Right lobe of liver (tissue), 6 donors: ENCODE data around the gene VPS26A. TPM values are rescaled to one million over a fixed set of nuclear protein-coding genes. Genes with fewer than 3 reads are reported as not detected.

Experiments used
- ATAC-seq, 4 donors: fragments of 200-7000 bp; cut with Tn5 transposase; one replicate each; pipeline ENCODE4 v1.9.1; 2020; ENCODE audit warnings: mild to moderate bottlenecking in 4 of 4, moderate library complexity in 4 of 4
- DNase-seq, 3 donors: peaks; one replicate each; pipeline ENCODE4 v3.0.0-alpha.2; 2020
- H3K27ac ChIP-seq, 3 donors: fragments of 200-600 bp; one replicate each; pipeline ENCODE4 v1.8.0; 2022
- H3K27me3 ChIP-seq, 2 donors: fragments of 200-600 bp; one replicate each; pipeline ENCODE4 v1.8.0; 2022
- H3K36me3 ChIP-seq, 4 donors: fragments of 200-600 bp; sonication (generic) in 1 of 4; one replicate each; pipeline versions ENCODE4 v1.5.1 to v1.8.0; 2017 to 2022; ENCODE audit warnings: control low read depth in 1 of 4
- H3K4me1 ChIP-seq, 4 donors: fragments of 200-600 bp; sonication (generic) in 1 of 4; one replicate each; pipeline versions ENCODE4 v1.5.1 to v1.8.0; 2017 to 2022; ENCODE audit warnings: control low read depth in 1 of 4
- H3K4me3 ChIP-seq, 3 donors: fragments of 200-600 bp; one replicate each; pipeline ENCODE4 v1.8.0; 2022
- H3K9me3 ChIP-seq, 4 donors: fragments of 200-600 bp; sonication (generic) in 1 of 4; one replicate each; pipeline versions ENCODE4 v1.5.1 to v1.8.0; 2017 to 2022; ENCODE audit warnings: control low read depth in 1 of 4
- POLR2A ChIP-seq: fragments of 450-650 bp; IDR thresholded peaks from one replicate; pipeline ENCODE4 v1.6.1; 2017; ENCODE audit warnings: antibody characterized with exemption, mild to moderate bottlenecking
- WGBS: methylation state at CpG from one replicate; pipeline ENCODE4 v1.1.6; 2018; ENCODE audit warnings: low coverage, low lambda C conversion rate; ENCODE audit not compliant: insufficient coverage; ENCODE audit errors: missing lambda C conversion rate; 5-methylcytosine and 5-hydroxymethylcytosine counted together
- intact Hi-C, 2 donors: fragments of 100-400 bp; cut with DNase I; formaldehyde crosslinking; loops; one replicate each; pipeline versions ENCODE4 v1.11.2 to v1.14.1; 2022
- total RNA-seq, 6 experiments: library from RNA; depleted of rRNA in 2 of 6; stranded (reverse); fragments of >200 nt in 2 of 6; fragmentation: NEBNext Ultra II Directional in 3 of 6; extraction: Animal tissue kit (Norgen Biotek cat#: 25700) in 3 of 6; gene quantifications; one replicate each; pipeline versions ENCODE4 v1.1.0 to v1.2.4, GENCODE V29; 2016 to 2023
- TF ChIP-seq, protein P1 (sequence below), 4 donors: fragments of 200-600 bp in 3 of 4; fragments of 450-650 bp in 1 of 4; IDR thresholded peaks; one replicate each; pipeline versions ENCODE4 v1.5.1 to v1.8.0; 2016 to 2022; ENCODE audit warnings: antibody characterized with exemption in 4 of 4, mild to moderate bottlenecking in 2 of 4
- donor health status: DM: no; HTN: yes; CAD: no.
- donor health status: DM: no; HTN: no; CAD: no.
- donor health status: DM: no; HTN: no; CAD: no.
- donor health status: DM: no; HTN: yes; CAD: no.
- donor health status: DM: no; HTN: yes; CAD: no.

Gene VPS26A
- total RNA-seq, 6 experiments from 2014 or later = 13.3 to 24.7 (median 19.3) TPM

DNA sequence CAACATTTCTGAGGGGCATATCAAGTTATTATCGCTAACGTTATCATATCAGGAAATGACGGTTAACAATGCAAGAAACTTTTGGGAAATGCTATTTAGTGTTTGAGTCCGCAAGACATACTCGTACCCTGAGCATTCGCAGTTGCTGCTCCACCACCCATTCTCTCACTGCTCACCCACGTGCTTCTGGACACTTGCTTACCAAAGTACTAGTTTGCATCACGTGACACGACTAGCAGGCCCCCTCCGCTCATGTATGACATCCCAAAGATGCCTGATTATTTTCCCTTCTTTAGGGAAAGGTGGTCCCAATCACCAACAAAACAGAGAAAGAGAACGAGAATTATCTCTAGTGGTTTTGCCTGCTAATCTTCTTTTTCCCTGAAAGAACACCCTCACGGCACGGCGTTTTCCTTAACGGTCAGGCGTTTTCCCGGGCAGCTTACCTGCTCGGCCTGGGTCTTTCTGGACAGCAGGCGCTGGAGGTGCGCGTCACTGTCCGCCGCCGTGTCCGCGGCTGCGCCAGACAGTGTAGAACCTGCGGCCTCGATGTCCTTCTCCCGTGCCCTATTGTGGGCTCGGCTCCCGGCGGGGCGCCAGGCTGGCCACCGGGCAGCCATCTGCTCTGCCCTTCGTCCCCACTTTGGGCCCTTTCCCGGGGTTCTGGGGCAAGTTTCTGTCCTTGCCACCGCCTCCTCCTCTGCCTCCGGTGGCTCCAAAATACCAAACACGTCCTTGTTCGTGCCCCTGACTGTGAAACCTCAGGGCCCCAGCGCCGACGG lies 56.0 kb downstream of the VPS26A start, which contains the start of gene SUPV3L1:
Gene SUPV3L1 (plus strand): TSS at position 492 of the 782 bp plus-strand sequence. CDS start 58 bp downstream, at position 550.
- intact Hi-C loops = no loop called here
- Histone ChIP-seq H3K36me3 (no peaks in the 10 kb centered on the region), H3K9me3 (no peaks in the 10 kb centered on the region), H3K4me3 (peak within 1 kb of the TSS; percentile 87 to 100 (median 96)), H3K27me3 (no peaks in the 10 kb centered on the region), H3K27ac (peak within 1 kb of the TSS; percentile 97 to 98 (median 98)), H3K4me1 (peaks cover 0 to 15% (median 4%) of the 10 kb centered on the region in 4 donors)
- TF ChIP-seq, protein P1, sequence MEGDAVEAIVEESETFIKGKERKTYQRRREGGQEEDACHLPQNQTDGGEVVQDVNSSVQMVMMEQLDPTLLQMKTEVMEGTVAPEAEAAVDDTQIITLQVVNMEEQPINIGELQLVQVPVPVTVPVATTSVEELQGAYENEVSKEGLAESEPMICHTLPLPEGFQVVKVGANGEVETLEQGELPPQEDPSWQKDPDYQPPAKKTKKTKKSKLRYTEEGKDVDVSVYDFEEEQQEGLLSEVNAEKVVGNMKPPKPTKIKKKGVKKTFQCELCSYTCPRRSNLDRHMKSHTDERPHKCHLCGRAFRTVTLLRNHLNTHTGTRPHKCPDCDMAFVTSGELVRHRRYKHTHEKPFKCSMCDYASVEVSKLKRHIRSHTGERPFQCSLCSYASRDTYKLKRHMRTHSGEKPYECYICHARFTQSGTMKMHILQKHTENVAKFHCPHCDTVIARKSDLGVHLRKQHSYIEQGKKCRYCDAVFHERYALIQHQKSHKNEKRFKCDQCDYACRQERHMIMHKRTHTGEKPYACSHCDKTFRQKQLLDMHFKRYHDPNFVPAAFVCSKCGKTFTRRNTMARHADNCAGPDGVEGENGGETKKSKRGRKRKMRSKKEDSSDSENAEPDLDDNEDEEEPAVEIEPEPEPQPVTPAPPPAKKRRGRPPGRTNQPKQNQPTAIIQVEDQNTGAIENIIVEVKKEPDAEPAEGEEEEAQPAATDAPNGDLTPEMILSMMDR (IDR thresholded peaks at IDR 0.05) = no peak
- peak; percentile 53 for TF ChIP-seq POLR2A
- under 1% methylated on average over 27 of the region's 44 CpGs for WGBS
- DNase-seq = peak; percentile 89 to 95 (median 94)
- ATAC-seq = peak; percentile 96 to 97 (median 96)

DNA sequence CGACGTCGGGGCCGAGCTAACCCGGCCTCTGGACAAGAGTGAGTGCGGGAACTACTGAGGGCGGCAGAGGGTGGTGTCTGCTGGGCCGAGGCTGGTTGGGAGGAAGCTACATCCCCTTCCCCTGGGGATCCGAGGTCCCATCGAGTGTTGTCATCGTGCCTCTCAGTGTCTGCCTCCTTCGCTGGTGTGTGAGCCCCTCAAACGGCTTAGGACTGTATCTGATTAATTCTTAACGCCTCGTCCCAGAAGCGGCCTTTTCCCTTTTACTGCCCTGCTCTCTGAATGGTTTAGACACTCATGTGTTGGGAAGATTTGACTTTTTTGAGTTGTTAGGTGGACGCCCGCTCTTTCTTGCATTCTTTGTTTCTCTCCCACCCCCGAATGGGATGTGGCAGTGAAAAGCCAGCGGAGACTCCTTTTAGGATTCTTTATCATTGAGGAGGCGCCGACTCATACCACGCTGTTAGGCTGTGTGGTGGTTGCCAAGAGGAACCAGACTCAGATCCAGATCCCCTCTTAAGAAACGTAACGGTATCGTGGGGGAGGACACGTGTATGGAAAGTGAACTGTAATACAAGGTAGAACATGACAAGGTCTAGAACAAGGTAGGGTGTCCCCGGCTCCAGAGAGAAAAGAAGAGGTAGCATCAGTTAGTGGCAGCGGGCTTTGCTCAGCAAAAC lies 56.7 kb downstream of the VPS26A start:
- WGBS = 2% methylated on average over 23 of the region's 29 CpGs
- DNase-seq = no peak
- Histone ChIP-seq H3K27ac (peak overlapping the region; percentile 97 to 98 (median 98)), H3K4me1 (peaks cover 0 to 15% (median 4%) of the 10 kb centered on the region in 4 donors), H3K27me3 (no peaks in the 10 kb centered on the region), H3K36me3 (no peaks in the 10 kb centered on the region), H3K4me3 (peak overlapping the region; percentile 87 to 100 (median 96)), H3K9me3 (no peaks in the 10 kb centered on the region)
- no peak for ATAC-seq
- intact Hi-C loops = no loop called here
- TF ChIP-seq, protein P1 (IDR thresholded peaks at IDR 0.05) = no peak
- no peak for TF ChIP-seq POLR2A

DNA sequence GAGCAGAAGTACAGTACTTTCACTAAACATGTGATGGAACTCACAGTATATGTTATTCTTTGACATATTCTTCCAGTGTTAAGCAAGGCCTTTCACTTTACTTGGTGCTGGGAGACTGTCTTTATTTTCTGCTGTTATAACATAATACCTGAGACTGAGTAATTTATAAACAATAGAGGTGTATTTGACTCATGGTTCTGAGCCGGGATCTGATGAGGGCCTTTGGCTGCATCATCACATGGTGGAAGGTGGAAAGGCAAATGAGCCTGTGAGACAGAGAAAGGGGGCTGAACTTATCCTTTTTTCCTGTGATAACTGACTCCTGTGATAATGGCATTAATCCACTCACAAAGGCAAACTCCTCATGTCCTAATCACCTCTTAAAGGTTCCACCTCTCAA lies 57.5 kb downstream of the VPS26A start:
- TF ChIP-seq POLR2A = no peak
- TF ChIP-seq, protein P1 (IDR thresholded peaks at IDR 0.05) = no peak
- H3K27me3 ChIP-seq = no peaks in the 10 kb centered on the region
- ATAC-seq = no peak
- H3K4me3 ChIP-seq = peak overlapping the region in 2 of 3 donors; percentile 87 to 96
- peaks cover 0 to 15% (median 4%) of the 10 kb centered on the region in 4 donors for H3K4me1 ChIP-seq
- intact Hi-C loops = no loop called here
- H3K9me3 ChIP-seq = no peaks in the 10 kb centered on the region
- DNase-seq = no peak
- 73% methylated on average over 1 of the region's 1 CpG for WGBS
- no peak overlapping the region for H3K27ac ChIP-seq
- peaks cover 0 to 8% (median 3%) of the 10 kb centered on the region in 4 donors for H3K36me3 ChIP-seq

DNA sequence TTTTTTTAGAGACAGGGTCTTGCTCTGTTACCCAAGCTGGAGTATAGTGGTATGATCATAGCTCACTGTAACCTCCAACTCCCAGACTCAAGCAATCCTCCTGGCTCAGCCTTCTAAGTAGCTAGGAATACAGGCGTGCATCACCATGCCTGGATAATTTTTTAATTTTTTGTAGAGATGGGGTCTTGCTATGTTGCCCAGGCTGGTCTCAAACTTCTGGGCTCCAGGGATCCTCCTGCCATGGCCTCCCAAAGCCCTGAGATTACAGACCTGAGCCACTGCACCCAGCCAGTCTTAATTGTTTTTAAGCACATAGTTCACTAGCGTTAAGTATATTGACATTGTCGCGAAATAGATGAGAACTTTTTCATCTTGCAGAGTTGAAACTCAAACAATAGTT lies 58.0 kb downstream of the VPS26A start:
- intact Hi-C loops = no loop called here
- H3K36me3 ChIP-seq = peaks cover 0 to 13% (median 5%) of the 10 kb centered on the region in 4 donors
- no peak for TF ChIP-seq POLR2A
- TF ChIP-seq, protein P1 (IDR thresholded peaks at IDR 0.05) = no peak
- H3K27me3 ChIP-seq = no peaks in the 10 kb centered on the region
- DNase-seq (no peak), ATAC-seq (no peak)
- WGBS = 89% methylated on average over 3 of the region's 4 CpGs
- no peak overlapping the region for H3K4me3 ChIP-seq
- no peak overlapping the region for H3K27ac ChIP-seq
- H3K4me1 ChIP-seq = peaks cover 0 to 15% (median 4%) of the 10 kb centered on the region in 4 donors
- H3K9me3 ChIP-seq = no peaks in the 10 kb centered on the region
